ENCODE data around the gene ADAM12.
"Not testable (repeated sequence)": the region's sequence is repeated elsewhere in the genome, so short reads cannot be mapped to it uniquely, and the experiment has no call there.

ADAM12 gene

DNA sequence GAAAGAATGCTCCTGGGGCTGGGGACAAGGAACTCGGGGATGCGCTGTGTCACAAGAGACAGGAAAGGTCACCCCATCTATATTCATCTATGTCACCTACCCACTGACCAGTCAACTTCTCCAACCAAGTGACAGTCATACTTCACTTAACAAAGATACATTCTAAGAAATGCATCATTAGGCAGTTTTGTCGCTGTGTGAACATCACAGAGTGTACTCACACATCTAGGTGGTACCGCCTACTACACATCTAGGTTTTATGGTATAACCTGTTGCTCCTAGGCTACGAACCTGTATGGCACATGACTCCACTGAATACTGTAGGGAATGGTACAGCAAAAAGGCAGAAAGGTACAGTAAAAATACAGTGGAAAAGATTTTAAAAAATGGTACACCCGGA is 3.8 kb upstream of the ADAM12 start:
- Histone ChIP-seq H3K27ac (ENCODE audit: insufficient read depth, low read length, poor library complexity, severe bottlenecking) (no peak overlapping the region), H3K9me3 (ENCODE audit: control insufficient read depth, low read length) (no peaks in the 10 kb centered on the region)

DNA sequence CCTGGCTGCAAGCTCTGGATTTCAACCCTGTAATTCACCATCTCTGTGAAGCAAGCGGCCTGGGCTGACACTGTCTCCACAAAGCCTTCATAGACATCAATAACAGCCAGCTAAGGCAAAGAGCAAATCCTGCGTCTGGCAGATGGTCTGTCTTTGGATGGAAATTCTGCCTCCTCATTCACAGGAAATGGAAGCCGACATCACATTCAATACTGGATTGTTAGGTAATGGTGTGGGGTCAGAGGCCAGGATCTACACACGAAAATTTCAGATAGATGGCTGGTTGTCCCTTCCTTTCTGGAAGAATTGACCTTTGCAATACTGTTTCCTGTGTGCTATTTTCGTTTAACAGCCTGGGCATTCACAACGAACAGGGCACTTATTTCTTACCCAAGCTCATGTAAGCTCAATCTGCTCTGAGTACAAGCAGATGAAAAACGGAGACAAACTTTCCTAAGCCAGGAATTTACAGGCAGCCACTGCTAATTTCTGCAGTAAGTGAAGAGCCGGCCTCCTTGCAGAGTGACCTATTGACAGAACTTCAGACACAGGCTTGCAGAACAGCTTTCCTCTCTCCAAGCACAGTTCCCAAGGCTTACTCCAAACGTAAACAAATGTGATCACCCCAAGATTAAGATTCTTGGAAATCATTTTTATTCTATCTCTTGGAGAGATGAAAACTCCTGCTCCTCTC is 3.1 kb upstream of the ADAM12 start:
- Histone ChIP-seq H3K27me3 (replicated peaks; ENCODE audit: control insufficient read depth, insufficient read depth, low read length, poor library complexity, severe bottlenecking) (no peaks in the 10 kb centered on the region), H3K4me1 (ENCODE audit: control insufficient read depth, insufficient read depth, low read length, poor library complexity, severe bottlenecking) (no peaks in the 10 kb centered on the region), H3K4me3 (ENCODE audit: insufficient read depth, low read depth, low read length, poor library complexity, severe bottlenecking) (no peak overlapping the region), H3K36me3 (ENCODE audit: control insufficient read depth, insufficient read depth, low read length) (no peaks in the 10 kb centered on the region), H3K27ac (ENCODE audit: insufficient read depth, low read length, poor library complexity, severe bottlenecking) (no peak overlapping the region), H3K9me3 (ENCODE audit: control insufficient read depth, low read length) (no peaks in the 10 kb centered on the region)
- DNase-seq = no peak

More for the DNA sequence above, 3.8 kb upstream of the ADAM12 start:
- Histone ChIP-seq H3K27me3 (replicated peaks; ENCODE audit: control insufficient read depth, insufficient read depth, low read length, poor library complexity, severe bottlenecking) (no peaks in the 10 kb centered on the region), H3K4me3 (ENCODE audit: insufficient read depth, low read depth, low read length, poor library complexity, severe bottlenecking) (no peak overlapping the region), H3K36me3 (ENCODE audit: control insufficient read depth, insufficient read depth, low read length) (no peaks in the 10 kb centered on the region), H3K4me1 (ENCODE audit: control insufficient read depth, insufficient read depth, low read length, poor library complexity, severe bottlenecking) (no peaks in the 10 kb centered on the region)
- DNase-seq = no peak

DNA sequence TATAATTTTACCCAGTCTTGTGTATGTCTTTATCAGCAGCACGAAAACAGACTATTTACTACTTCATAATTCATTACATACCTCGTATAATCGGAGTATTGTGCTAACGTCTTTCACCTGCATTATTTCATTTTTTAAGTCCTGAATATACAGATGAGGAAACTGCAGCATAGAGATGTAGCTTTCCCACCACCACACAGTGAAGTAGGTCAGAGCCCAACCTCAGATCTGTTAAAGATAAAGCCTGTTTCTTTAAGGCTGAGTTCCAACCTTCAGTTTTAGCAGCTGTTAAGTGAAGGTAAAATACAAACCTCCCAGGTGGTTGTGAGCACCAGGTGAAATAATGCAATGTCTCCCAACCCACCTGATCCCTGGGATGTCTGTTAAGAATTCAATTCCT is 2.0 kb upstream of the ADAM12 start:
- H3K27ac ChIP-seq (ENCODE audit: insufficient read depth, low read length, poor library complexity, severe bottlenecking) = no peak overlapping the region

DNA sequence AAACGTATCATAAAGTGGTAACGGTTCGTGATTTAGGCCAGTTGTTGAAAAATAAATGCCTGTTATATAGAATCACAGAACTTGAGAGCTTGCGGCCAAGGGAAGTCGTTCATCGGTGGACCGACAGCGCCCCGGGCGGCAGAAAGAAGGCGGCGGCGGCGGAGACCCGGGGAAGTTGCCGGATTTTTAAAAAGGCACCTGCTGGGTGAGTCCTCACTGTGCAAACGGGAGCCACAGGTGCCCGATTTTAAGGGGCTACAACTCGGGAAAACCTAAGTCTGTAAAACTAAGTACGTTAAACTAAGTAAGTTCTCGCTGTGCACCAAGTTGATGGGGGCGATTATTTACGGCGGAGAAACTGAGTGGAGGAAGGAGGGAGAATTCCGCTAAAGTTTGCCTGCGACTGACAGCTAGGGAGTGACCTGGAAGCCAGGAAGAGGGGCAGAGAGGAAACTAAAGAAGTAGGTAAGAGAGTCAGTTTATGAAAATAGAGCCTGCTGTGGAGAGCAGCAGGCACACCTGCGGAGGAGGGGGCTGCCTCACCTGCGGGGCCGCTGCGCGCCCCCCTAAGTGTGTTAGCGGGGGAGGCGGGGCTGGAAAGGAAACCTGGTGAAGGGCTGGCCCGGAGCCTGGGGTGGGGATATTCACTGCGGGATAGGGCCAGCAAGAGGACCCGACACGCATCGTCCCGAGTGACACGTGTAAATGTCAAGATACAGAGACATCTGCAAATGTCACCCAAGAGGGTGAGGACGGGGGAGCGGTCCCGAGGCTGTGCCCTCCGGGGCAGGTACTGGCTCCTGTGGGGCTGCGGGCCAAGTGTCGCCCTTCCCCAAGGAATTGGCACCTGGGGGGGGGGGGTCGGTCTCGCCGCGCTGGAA is 996 bp downstream of the ADAM12 start:
- Histone ChIP-seq H3K36me3 (ENCODE audit: control insufficient read depth, insufficient read depth, low read length) (no peaks in the 10 kb centered on the region), H3K27me3 (replicated peaks; ENCODE audit: control insufficient read depth, insufficient read depth, low read length, poor library complexity, severe bottlenecking) (no peaks in the 10 kb centered on the region), H3K4me3 (ENCODE audit: insufficient read depth, low read depth, low read length, poor library complexity, severe bottlenecking) (peak overlapping the region; percentile 27), H3K9me3 (ENCODE audit: control insufficient read depth, low read length) (no peaks in the 10 kb centered on the region), H3K4me1 (ENCODE audit: control insufficient read depth, insufficient read depth, low read length, poor library complexity, severe bottlenecking) (no peaks in the 10 kb centered on the region), H3K27ac (ENCODE audit: insufficient read depth, low read length, poor library complexity, severe bottlenecking) (peak overlapping the region; percentile 37)
- peak in 2 of 3 donors; percentile 15 to 28 for DNase-seq

More for the DNA sequence above, 2.0 kb upstream of the ADAM12 start:
- Histone ChIP-seq H3K36me3 (ENCODE audit: control insufficient read depth, insufficient read depth, low read length) (no peaks in the 10 kb centered on the region), H3K9me3 (ENCODE audit: control insufficient read depth, low read length) (no peaks in the 10 kb centered on the region), H3K4me3 (ENCODE audit: insufficient read depth, low read depth, low read length, poor library complexity, severe bottlenecking) (no peak overlapping the region), H3K4me1 (ENCODE audit: control insufficient read depth, insufficient read depth, low read length, poor library complexity, severe bottlenecking) (no peaks in the 10 kb centered on the region), H3K27me3 (replicated peaks; ENCODE audit: control insufficient read depth, insufficient read depth, low read length, poor library complexity, severe bottlenecking) (no peaks in the 10 kb centered on the region)
- no peak for DNase-seq

DNA sequence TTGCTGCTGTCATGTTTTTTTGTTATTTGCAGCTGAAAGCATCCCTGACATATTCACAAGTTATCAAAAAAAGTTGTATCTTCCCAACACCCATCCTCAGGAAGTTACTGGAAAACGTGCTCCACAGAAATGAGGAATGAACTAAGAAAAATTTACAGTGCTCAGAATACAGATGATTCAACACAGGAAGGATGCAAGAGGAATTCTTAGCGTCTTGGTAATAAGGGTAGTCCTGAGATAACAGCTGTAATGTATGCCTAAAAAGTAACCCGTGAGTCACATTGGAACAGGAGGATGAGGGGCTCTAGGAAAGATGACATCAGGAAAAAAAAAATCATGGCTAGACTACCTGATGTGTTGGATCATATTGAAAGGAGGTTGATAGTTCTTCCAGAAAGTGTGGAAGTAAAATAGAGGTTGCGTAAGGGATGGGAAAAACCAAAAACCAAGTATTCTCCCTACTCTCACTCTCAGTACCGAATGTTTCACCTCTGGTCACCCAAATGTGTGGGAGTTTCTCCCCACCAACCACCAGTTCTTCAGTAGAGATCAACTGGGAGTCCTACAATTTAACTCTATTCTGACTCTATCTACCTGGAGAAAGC is 3.9 kb downstream of the ADAM12 start:
- Histone ChIP-seq H3K4me1 (ENCODE audit: control insufficient read depth, insufficient read depth, low read length, poor library complexity, severe bottlenecking) (no peaks in the 10 kb centered on the region), H3K9me3 (ENCODE audit: control insufficient read depth, low read length) (no peaks in the 10 kb centered on the region), H3K4me3 (ENCODE audit: insufficient read depth, low read depth, low read length, poor library complexity, severe bottlenecking) (no peak overlapping the region), H3K27ac (ENCODE audit: insufficient read depth, low read length, poor library complexity, severe bottlenecking) (no peak overlapping the region), H3K27me3 (replicated peaks; ENCODE audit: control insufficient read depth, insufficient read depth, low read length, poor library complexity, severe bottlenecking) (no peaks in the 10 kb centered on the region), H3K36me3 (ENCODE audit: control insufficient read depth, insufficient read depth, low read length) (no peaks in the 10 kb centered on the region)
- no peak for DNase-seq

DNA sequence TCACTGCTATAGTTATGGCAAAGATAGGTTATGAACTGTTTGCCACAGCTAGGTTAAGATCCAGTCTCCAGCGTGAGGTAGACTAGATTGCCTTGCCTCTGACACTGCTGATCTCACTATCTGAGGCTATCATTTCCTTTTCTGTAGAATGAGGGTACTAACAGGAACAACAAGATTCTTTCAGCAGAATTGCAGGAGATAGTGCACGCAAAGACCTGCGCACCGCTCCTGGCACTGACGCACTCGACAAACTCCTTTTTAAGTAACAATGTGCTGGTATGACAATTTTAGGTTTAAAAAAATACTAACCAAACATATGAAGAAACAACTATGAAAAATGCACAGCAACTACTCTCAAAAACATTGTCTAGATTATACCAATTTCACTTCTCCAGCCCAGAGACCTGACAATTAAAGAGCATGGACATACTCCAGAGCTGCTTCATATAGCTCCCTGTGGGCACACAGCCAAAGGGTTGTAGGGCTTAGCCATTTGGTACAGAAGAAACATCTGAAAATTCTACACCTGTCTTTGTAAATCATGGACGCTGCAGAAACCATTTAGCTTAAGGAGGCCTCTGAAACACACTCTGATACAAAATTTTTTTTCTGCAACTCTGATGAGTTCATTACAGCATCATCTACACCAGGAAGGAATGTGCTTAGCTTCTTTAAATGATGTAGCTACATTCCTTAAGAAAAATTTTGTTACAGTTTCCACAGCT is 7.8 kb downstream of the ADAM12 start:
- no peaks in the 10 kb centered on the region for H3K9me3 ChIP-seq (ENCODE audit: control insufficient read depth, low read length)
- H3K27me3 ChIP-seq (replicated peaks; ENCODE audit: control insufficient read depth, insufficient read depth, low read length, poor library complexity, severe bottlenecking) = no peaks in the 10 kb centered on the region
- H3K36me3 ChIP-seq (ENCODE audit: control insufficient read depth, insufficient read depth, low read length) = no peaks in the 10 kb centered on the region
- no peak overlapping the region for H3K4me3 ChIP-seq (ENCODE audit: insufficient read depth, low read depth, low read length, poor library complexity, severe bottlenecking)
- no peaks in the 10 kb centered on the region for H3K4me1 ChIP-seq (ENCODE audit: control insufficient read depth, insufficient read depth, low read length, poor library complexity, severe bottlenecking)
- no peak for DNase-seq
- H3K27ac ChIP-seq (ENCODE audit: insufficient read depth, low read length, poor library complexity, severe bottlenecking) = no peak overlapping the region

DNA sequence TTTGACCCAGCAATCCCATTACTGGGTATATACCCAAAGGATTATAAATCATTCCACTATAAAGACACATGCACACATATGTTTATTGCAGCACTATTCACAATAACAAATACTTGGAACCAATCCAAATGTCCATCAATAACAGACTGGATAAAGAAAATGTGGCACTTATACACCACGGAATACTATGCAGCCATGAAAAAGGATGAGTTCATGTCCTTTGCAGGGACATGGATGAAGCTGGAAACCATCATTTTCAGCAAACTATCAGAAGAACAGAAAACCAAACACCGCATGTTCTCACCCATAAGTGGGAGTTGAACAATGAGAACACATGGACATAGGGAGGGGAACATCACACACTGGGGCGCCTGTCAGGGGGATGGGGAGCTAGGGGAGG is 9.1 kb downstream of the ADAM12 start:
- not testable (repeated sequence) for H3K27ac ChIP-seq (ENCODE audit: insufficient read depth, low read length, poor library complexity, severe bottlenecking); H3K27me3 ChIP-seq (replicated peaks; ENCODE audit: control insufficient read depth, insufficient read depth, low read length, poor library complexity, severe bottlenecking); DNase-seq; H3K4me3 ChIP-seq (ENCODE audit: insufficient read depth, low read depth, low read length, poor library complexity, severe bottlenecking); H3K36me3 ChIP-seq (ENCODE audit: control insufficient read depth, insufficient read depth, low read length); H3K9me3 ChIP-seq (ENCODE audit: control insufficient read depth, low read length); H3K4me1 ChIP-seq (ENCODE audit: control insufficient read depth, insufficient read depth, low read length, poor library complexity, severe bottlenecking)

DNA sequence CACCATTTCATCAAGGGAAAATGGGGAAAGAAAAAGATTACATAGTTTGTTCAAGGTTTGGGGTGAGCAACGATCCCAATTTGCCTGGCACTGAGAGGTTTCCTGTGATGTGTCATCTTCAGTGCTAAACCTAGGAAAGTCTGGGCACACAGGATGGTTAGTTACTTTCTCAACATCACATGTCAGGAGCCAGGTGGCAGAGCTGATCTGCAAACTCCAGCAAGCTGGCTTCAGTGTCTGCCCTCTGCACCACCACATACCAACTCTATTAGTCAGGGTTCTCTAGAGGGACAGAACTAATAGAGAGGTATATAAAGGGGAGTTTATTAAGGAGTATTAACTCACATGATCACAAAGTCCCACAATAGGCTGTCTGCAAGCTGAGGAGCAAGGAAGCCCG is 11.3 kb downstream of the ADAM12 start:
- Histone ChIP-seq H3K27me3 (replicated peaks; ENCODE audit: control insufficient read depth, insufficient read depth, low read length, poor library complexity, severe bottlenecking) (no peaks in the 10 kb centered on the region), H3K9me3 (ENCODE audit: control insufficient read depth, low read length) (no peaks in the 10 kb centered on the region), H3K4me3 (ENCODE audit: insufficient read depth, low read depth, low read length, poor library complexity, severe bottlenecking) (no peak overlapping the region), H3K27ac (ENCODE audit: insufficient read depth, low read length, poor library complexity, severe bottlenecking) (no peak overlapping the region), H3K4me1 (ENCODE audit: control insufficient read depth, insufficient read depth, low read length, poor library complexity, severe bottlenecking) (no peaks in the 10 kb centered on the region), H3K36me3 (ENCODE audit: control insufficient read depth, insufficient read depth, low read length) (no peaks in the 10 kb centered on the region)
- no peak for DNase-seq

DNA sequence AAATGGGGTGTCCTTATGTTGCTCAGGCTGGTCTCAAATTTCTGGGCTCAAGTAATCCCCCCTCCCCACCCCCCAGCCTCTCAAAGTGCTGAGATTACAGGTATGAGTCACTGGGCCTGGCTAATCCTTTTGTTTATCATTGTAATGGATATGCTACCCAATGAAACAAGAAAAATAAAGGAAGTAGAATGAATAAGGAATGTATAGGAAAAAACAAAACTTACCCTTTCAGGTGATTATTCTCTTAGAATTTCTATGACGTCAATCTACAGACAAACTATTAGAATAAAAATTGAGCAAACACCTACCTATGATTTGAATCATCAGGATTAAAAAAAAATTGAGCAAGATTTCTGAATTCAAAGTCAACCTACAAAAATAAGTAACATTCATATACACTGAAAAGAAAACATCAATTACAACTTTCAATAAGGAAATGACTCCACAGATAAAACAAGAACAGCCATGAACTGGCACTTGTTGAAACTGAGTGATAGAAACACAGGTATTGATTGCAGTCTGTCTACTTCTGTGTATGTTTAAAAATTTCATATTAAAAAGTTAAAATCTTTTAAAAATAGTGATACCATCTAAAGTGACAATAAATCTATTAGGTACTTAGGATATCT is 12.2 kb downstream of the ADAM12 start:
- Histone ChIP-seq H3K36me3 (ENCODE audit: control insufficient read depth, insufficient read depth, low read length) (no peaks in the 10 kb centered on the region), H3K27ac (ENCODE audit: insufficient read depth, low read length, poor library complexity, severe bottlenecking) (no peak overlapping the region), H3K9me3 (ENCODE audit: control insufficient read depth, low read length) (no peaks in the 10 kb centered on the region), H3K27me3 (replicated peaks; ENCODE audit: control insufficient read depth, insufficient read depth, low read length, poor library complexity, severe bottlenecking) (no peaks in the 10 kb centered on the region), H3K4me1 (ENCODE audit: control insufficient read depth, insufficient read depth, low read length, poor library complexity, severe bottlenecking) (no peaks in the 10 kb centered on the region), H3K4me3 (ENCODE audit: insufficient read depth, low read depth, low read length, poor library complexity, severe bottlenecking) (no peak overlapping the region)
- DNase-seq = no peak
